Stimulated activated CD8-positive, alpha-beta memory T cell treated with anti-CD3 and anti-CD28 coated beads, Interleukin-12 subunit alpha, Interleukin-12 subunit beta, amount 100 ng/mL, for 24 hours (primary cell): ENCODE measurements around the gene NUP153.
"Not testable (repeated sequence)": the region's sequence is repeated elsewhere in the genome, so short reads cannot be mapped to it uniquely, and the experiment has no call there.

ENCODE experiments used
- DNase-seq: peaks from one replicate; pipeline ENCODE4 v3.0.0-alpha.2; 2020; ENCODE audit errors: extremely low read depth

The NUP153 gene

DNA sequence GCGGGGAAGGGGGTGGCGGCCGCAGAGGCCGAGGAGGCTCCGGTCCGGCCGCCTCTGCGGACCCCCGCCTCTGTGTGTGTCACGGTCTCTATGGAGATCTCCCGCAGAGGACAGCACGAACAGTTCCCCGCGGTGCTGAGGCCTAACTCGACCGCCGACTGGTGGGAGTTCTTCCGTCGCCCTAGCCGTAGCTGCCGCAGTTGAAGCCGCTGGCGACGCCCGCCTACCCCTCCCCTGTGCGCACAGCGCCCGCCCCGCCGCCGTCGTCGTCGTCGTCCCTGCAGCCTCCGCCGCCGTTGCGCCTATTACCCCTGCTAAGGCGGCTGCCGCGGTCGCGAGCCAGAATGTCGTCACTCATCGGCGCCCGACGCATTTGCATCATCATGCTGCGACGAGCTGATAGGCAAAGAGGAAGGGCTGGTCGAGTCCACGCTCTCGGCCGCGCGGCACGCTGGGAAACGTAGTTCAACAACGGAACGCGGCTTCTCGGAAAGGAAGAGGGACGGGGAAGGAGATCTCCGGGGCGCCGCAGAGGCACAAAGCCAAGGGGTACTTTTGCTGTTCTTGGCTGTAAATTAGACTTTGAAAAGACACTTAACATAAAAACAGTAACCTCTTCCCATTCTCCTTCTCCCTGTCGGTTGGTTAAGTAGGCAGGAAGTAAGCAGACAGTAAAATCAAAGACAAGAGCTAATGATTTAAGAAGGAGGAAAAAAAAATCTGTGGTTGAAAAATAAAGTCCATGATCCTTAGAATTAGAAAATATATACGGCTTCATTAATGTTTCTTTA is at the start of gene NUP153:
NUP153 (minus strand) TSS at position 346 of the 791 bp plus-strand sequence. CDS start 538 bp downstream, outside the sequence.
- peak; percentile 91 for DNase-seq

- DNase-seq = no peak
These were observed 47.5 kb upstream of the NUP153 start for GRCh38 chr6:17754254-17754653.

- DNase-seq = not testable (repeated sequence)
These were observed 38.6 kb upstream of the NUP153 start for GRCh38 chr6:17745324-17745723.

DNA sequence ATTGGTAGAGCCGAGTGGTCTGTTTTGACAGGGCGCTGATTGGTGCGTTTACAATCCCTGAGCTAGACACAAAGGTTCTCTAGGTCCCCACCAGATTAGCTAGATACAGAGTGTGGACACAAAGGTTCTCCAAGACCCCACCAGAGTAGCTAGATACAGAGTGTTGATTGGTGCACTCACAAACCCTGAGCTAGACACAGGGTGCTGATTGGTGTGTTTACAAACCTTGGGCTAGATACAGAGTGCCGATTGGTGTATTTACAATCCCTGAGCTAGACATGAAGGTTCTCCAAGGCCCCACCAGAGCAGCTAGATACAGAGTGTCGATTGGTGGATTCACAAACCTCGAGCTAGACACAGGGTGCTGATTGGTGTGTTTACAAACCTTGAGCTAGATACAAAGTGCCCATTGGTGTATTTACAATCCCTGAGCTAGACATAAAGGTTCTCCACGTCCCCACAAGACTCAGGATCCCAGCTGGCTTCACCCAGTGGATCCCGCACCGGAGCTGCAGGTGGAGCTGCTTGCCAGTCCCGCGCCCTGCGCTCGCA is 38.1 kb upstream of the NUP153 start:
- DNase-seq = not testable (repeated sequence)

DNA sequence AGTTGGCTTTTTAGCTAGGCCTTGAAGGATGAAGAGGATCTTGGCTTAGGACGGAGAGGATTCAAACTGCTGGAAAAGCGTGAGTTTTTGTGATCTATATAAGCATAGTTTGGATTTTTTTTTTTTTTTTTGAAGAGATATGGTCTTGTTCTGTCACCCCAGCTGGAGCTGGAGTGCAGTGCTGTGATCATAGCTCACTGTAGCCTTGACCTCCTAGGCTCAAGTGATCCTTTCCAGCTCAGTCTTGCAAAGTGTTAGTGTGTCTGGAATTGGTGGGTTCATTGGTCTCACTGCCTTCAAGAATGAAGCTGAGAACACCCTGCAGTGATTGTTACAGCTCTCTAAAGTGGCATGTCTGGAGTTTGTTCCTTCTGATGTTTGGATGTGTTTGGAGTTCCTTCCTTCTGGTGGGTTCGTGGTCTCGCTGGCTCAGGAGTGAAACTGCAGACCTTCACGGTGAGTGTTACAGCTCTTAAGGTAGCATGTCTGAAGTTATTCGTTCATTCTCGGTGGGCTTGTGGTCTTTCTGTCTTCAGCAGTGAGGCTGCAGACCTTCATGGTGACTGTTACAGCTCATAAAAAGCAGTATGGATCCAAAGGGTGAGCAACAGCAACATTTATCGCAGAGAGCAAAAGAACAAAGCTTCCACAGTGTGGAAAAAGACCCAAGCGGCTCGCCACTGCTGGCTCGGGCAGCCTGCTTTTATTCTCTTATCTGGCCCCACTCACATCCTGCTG is 37.5 kb upstream of the NUP153 start:
- DNase-seq = no peak

DNA sequence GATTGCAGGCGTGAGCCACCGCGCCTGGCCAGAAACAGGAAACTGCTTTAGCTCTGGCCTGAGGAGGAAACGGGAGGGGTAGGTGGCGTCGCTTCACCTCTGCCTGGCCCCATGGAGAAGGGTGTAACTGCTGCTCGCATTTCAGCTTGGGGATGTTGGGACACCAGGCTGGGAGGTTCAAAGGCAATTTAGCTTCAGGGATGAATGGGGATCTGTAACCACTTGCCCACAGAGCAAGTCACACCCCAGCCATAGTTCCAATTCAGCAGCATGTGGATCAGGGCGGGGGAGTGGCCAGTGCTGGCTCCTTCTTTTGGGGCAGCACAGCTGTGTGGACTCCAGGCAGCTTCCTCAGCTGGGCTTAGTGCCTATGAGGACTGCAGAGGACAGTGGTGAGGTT is 34.8 kb upstream of the NUP153 start:
- no peak for DNase-seq

- no peak for DNase-seq
These were observed 34.0 kb upstream of the NUP153 start for GRCh38 chr6:17740559-17741220.

DNA sequence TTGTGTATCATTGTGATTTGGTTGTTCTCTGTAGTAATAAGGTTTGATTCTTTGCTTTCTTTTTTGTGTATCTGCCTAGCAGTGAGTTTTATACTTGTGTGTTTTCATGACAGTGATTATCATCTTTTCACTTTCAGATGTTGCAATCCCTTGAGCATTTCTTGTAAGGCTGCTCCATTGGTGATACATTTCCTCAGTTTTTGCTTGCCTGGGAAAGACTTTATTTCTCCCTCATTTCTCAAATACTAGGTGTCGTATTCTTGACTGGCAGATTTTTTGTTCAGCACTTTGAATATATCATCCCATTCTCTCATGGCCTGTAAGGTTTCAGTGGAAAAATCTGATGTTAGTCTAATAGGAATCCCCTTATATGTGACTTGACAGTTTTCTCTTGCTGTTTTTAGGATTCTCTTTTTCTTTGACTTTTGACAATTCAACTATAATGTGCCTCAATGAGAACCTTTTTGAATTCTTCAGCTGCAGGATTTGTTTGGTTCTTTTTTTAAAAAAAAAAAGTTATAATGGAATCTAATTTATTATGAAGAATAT is 31.1 kb upstream of the NUP153 start:
- DNase-seq = no peak

GRCh38 chr6:17735311-17735710 is 28.6 kb upstream of the NUP153 start:
- not testable (repeated sequence) for DNase-seq

- no peak for DNase-seq
These were observed 23.5 kb upstream of the NUP153 start for GRCh38 chr6:17730078-17730704.

DNA sequence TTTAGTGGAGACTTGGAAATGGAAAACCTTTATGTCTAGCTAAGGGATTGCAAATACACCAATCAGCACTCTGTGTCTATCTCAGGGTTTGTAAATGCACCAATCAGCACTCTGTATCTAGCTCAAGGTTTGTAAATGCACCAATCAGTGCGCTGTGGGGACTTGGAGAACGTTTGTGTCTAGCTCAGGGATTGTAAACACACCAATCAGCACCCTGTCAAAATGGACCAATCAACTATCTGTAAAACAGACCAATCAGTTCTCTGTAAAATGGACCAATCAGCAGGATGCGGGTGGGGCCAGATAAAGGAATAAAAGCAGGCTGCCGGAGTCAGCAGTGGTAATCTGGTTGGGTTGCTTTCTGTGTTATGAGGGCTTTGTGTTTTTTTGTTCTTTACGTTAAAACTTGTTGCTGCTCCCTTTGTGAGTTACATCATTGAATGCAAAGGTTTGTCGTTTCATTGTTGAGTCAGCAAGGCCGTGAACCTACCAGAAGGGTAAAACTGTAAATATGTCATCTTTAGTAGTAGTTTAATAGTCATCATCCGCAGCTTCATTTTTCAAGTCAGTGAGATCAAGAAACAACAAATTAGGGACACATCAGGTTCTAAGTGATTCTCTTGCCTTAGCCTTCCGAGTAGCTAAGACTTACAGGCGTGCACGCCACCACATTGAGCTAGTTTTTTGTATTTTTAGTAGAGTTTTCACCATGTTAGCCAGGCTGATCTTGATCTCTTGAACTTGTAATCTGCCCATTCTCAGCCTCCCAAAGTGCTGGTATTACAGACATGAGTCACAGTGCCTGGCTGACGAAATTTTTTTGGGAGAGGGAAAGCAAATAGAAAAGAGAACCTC is 22.7 kb upstream of the NUP153 start:
- no peak for DNase-seq

GRCh38 chr6:17728551-17729222 is 22.0 kb upstream of the NUP153 start:
- DNase-seq = no peak

- no peak for DNase-seq
These were observed 18.4 kb upstream of the NUP153 start for GRCh38 chr6:17725083-17725482.

- DNase-seq = no peak
These were observed 17.6 kb upstream of the NUP153 start for GRCh38 chr6:17724341-17724740.

GRCh38 chr6:17721671-17722070 is 14.9 kb upstream of the NUP153 start:
- DNase-seq = no peak

DNA sequence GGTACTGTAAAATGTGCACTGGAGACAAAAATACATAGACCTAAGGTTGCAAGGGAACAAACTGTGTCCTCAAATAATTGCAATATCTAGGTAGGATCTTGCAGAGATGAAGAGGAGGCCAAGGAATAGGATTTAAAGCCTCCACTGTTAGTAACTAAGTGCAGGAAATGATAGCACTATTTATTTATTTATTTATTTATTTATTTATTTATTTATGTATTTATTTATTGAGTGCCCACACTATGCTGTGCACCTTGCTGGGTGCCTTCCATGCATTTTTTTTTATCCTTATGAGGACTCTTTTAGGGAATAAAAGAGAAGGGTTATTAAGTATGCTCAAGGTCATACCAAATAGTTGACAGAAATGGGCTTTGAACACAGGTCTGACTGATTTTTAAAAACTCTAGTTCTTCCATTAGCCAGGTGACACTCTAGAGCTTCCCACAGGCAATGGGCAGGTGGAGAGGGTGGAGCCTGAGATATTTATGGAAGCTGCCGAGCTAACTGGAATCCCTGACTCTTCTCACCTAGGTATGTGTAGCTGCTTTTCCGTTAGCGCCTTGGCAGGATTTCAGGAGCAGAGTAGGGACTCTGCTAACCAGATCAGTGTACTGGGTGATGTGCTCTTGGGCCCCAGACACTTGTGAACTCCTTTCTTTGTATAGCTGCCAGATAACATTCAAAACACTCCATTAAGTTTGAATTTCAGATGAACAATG is 12.8 kb upstream of the NUP153 start:
- no peak for DNase-seq

- DNase-seq = no peak
These were observed 9.5 kb upstream of the NUP153 start for GRCh38 chr6:17716221-17716620.

DNA sequence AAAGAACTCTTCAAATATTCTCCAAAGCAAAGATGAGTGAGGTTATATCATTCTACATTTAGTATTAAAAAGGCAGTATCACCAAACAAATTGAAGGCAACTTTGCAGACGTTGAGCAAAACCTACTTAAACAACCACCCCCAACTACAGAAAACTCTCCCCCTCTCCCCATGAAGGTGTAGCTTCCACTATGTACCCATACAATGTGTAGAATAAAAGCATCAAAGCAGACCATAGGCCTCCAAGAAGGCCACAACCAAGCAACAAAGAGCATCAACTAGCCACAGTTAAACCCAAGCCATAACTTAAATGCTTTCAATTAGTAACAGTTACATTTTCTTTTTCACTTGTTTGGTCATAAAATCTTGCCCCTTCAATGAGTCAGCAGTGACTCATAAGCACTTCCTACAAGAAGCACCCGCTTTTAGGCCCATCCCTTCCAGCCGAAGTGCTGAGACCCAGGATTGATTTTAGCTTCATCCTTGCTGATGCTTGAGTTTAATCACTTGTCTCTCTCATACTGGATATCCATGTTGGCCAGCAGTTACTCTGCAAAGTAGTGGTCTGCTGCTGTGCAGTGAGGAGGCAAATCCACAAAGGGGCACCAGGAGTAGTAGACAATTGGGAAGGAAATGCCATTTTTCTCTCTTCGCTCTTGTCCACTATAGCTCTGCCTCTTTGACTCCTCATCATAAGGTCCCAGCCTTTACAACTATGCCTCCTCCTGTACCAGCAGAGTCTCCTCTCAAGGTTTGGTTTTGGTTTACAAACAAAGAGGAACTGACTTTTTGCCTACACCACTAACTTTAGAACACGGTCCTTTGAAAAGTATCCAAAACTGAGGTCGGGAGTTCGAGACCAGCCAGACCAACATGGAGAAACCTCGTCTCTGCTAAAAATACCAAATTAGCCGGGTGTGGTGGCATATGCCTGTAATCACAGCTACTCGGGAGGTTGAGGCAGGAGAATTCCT is 8.4 kb upstream of the NUP153 start:
- DNase-seq = no peak
